HG03095 (cell line): ENCODE measurements around the gene DIDO1.

Experiments
- ATAC-seq: cut with Tn5 transposase; IDR thresholded peaks from one replicate; pipeline ENCODE4 v1.9.1; 2021; ENCODE audit warnings: moderate library complexity; ENCODE audit not compliant: unreplicated experiment

DIDO1 gene

GRCh38 chr20:62951896-62952372, 25.6 kb upstream of the DIDO1 start:
- no peak for ATAC-seq

GRCh38 chr20:62951143-62951895, 25.0 kb upstream of the DIDO1 start:
- no peak for ATAC-seq

GRCh38 chr20:62950741-62951140, 24.4 kb upstream of the DIDO1 start:
- ATAC-seq = no peak

- ATAC-seq = no peak
Observed at GRCh38 chr20:62949962-62950361, 23.7 kb upstream of the DIDO1 start.

GRCh38 chr20:62949153-62949821, 23.0 kb upstream of the DIDO1 start:
- ATAC-seq = no peak

- ATAC-seq = no peak
Observed at GRCh38 chr20:62947532-62948300, 21.4 kb upstream of the DIDO1 start.

- no peak for ATAC-seq
Observed at GRCh38 chr20:62946918-62947317, 20.6 kb upstream of the DIDO1 start.

GRCh38 chr20:62945771-62946339, 19.6 kb upstream of the DIDO1 start:
- ATAC-seq = no peak

- no peak for ATAC-seq
Observed at GRCh38 chr20:62944746-62945145, 18.4 kb upstream of the DIDO1 start.

GRCh38 chr20:62944184-62944583, 17.9 kb upstream of the DIDO1 start:
- ATAC-seq = no peak

- no peak for ATAC-seq
Observed at GRCh38 chr20:62943396-62943795, 17.1 kb upstream of the DIDO1 start.

GRCh38 chr20:62942456-62942855, 16.2 kb upstream of the DIDO1 start:
- no peak for ATAC-seq

- ATAC-seq = no peak
Observed at GRCh38 chr20:62941792-62942191, 15.5 kb upstream of the DIDO1 start.

GRCh38 chr20:62940875-62941274, 14.6 kb upstream of the DIDO1 start:
- ATAC-seq = no peak

GRCh38 chr20:62938105-62938888, 12.0 kb upstream of the DIDO1 start, which contains the start of gene GID8:
GID8 (plus strand) TSS chr20:62938147; CDS start chr20:62941503, 3,356 bp downstream.
- peak; percentile 43 for ATAC-seq

GRCh38 chr20:62937268-62938104, 11.2 kb upstream of the DIDO1 start:
- peak; percentile 71 for ATAC-seq

GRCh38 chr20:62935968-62936585, 9.8 kb upstream of the DIDO1 start:
- ATAC-seq = no peak

GRCh38 chr20:62935204-62935967, 9.1 kb upstream of the DIDO1 start:
- no peak for ATAC-seq
